ENCODE data around the gene FANCC. TPM values are rescaled to one million over a fixed set of nuclear protein-coding genes. Genes with fewer than 3 reads are reported as not detected.

Gene FANCC
- total and polyA plus RNA-seq, 2 of the 4 experiments (the other 2 are of a cell fraction), result 4.7 to 6.3 TPM

GRCh38 chr9:95366731-95367325 is 49.3 kb upstream of the FANCC start:
- Histone ChIP-seq H3K36me3 (ENCODE audit: control insufficient read depth, insufficient read depth, low read length) (no peaks in the 10 kb centered on the region), H3K9ac (ENCODE audit: low read depth, low read length) (no peak overlapping the region), H3K79me1 (ENCODE audit: low read depth in 1 of 2, low read length in 2 of 2) (no peaks in the 10 kb centered on the region), H2BK20ac (ENCODE audit: low read depth, low read length) (no peak overlapping the region), H3K14ac (replicated peaks; ENCODE audit: low read depth, low read length) (no peak overlapping the region), H3K18ac (ENCODE audit: low read depth, low read length) (no peak overlapping the region), H3K4me1 (ENCODE audit: control insufficient read depth, insufficient read depth, low read length) (peaks cover 3% of the 10 kb centered on the region; the same call in 1 of the 2 replicates), H3K4ac (ENCODE audit: low read depth, low read length) (no peak overlapping the region), H2BK5ac (ENCODE audit: low read depth, low read length, poor library complexity, severe bottlenecking) (no peak overlapping the region), H2AK9ac (replicated peaks; ENCODE audit: low read depth, low read length, poor library complexity) (no peak overlapping the region), H3K9me1 (ENCODE audit: insufficient read depth, low read length) (peaks cover 3% of the 10 kb centered on the region; the same call in 1 of the 2 replicates), H4K5ac (ENCODE audit: low read depth, low read length) (no peak overlapping the region), H3K27me3 (ENCODE audit: control insufficient read depth, insufficient read depth, low read length) (peaks cover 2% of the 10 kb centered on the region), H3K23ac (ENCODE audit: low read depth, low read length) (no peak overlapping the region), H3K56ac (ENCODE audit: extremely low read depth, insufficient read depth, low read length) (no peak overlapping the region), H4K20me1 (ENCODE audit: insufficient read depth, low read length) (no peaks in the 10 kb centered on the region), H4K91ac (ENCODE audit: insufficient read depth, low read depth, low read length) (no peak overlapping the region), H3K27ac (ENCODE audit: insufficient read depth, low read length) (no peak overlapping the region), H3K9me3 (ENCODE audit: control insufficient read depth, insufficient read depth, low read length) (no peaks in the 10 kb centered on the region), H2BK15ac (ENCODE audit: low read depth, low read length) (no peak overlapping the region), H4K8ac (ENCODE audit: low read depth in 2 of 2, low read length in 2 of 2) (no peak overlapping the region), H3K4me3 (ENCODE audit: insufficient read depth, low read depth, low read length) (no peak overlapping the region), H2AK5ac (ENCODE audit: low read depth, low read length) (no peak overlapping the region), H3K4me2 (ENCODE audit: low read depth, low read length) (no peak overlapping the region), H2AFZ (replicated peaks; ENCODE audit: low read length, poor library complexity) (no peak overlapping the region), H2BK120ac (ENCODE audit: low read depth, low read length) (no peak overlapping the region)
- ATAC-seq (ENCODE audit: low read depth), result no peak
- no CpG with 5 or more reads among the region's 8 CpGs for WGBS, 2 experiments (ENCODE audit: extremely low coverage in 2 of 2, insufficient read length in 1 of 2)
- in situ Hi-C loops (cut with MboI; ENCODE audit: low sequenced_read_pairs), result no loop called here
- no peak for TF ChIP-seq RAD21 (IDR thresholded peaks at IDR 0.05; ENCODE audit: low read length)
- TF ChIP-seq ELK1 (IDR thresholded peaks at IDR 0.05; ENCODE audit: borderline replicate concordance, low read depth, low read length), result no peak
- no peak for TF ChIP-seq MAFK (IDR thresholded peaks at IDR 0.05; ENCODE audit: low read depth, low read length)
- TF ChIP-seq MAZ (IDR thresholded peaks at IDR 0.05; ENCODE audit: borderline replicate concordance, low read depth, low read length), result no peak
- no peak for TF ChIP-seq CTCF (conservative IDR thresholded peaks at IDR 0.05; ENCODE audit: low read depth, low read length)
- no peak for TF ChIP-seq FOS (IDR thresholded peaks at IDR 0.05; ENCODE audit: low read depth, low read length)
- no peak for TF ChIP-seq BHLHE40 (IDR thresholded peaks at IDR 0.05; ENCODE audit: low read depth, low read length)
- no peak for TF ChIP-seq RCOR1 (IDR thresholded peaks at IDR 0.05; ENCODE audit: insufficient replicate concordance, low read length)
- TF ChIP-seq POLR2A (IDR thresholded peaks at IDR 0.05; ENCODE audit: low read depth, low read length), result no peak
- no peak for TF ChIP-seq CHD1 (IDR thresholded peaks at IDR 0.05; ENCODE audit: low read depth, low read length)
- TF ChIP-seq NFE2L2 (IDR thresholded peaks at IDR 0.05; ENCODE audit: low read depth, low read length), result no peak
- ChIA-PET CTCF (no interaction called here), POLR2A (ENCODE audit: unreplicated experiment) (no interaction called here)
- dilution Hi-C loops (cut with HindIII; ENCODE audit: low sequenced_read_pairs, unreplicated experiment), result no loop called here
- intact Hi-C loops (cut with micrococcal nuclease), result no loop called here
- DNase-seq, result no peak
- no TSS peak for BruUV-seq (replicated peaks)

Measured in IMR-90 (cell line).